ENCODE measurements around the gene MEGF6.

Gene MEGF6

DNA sequence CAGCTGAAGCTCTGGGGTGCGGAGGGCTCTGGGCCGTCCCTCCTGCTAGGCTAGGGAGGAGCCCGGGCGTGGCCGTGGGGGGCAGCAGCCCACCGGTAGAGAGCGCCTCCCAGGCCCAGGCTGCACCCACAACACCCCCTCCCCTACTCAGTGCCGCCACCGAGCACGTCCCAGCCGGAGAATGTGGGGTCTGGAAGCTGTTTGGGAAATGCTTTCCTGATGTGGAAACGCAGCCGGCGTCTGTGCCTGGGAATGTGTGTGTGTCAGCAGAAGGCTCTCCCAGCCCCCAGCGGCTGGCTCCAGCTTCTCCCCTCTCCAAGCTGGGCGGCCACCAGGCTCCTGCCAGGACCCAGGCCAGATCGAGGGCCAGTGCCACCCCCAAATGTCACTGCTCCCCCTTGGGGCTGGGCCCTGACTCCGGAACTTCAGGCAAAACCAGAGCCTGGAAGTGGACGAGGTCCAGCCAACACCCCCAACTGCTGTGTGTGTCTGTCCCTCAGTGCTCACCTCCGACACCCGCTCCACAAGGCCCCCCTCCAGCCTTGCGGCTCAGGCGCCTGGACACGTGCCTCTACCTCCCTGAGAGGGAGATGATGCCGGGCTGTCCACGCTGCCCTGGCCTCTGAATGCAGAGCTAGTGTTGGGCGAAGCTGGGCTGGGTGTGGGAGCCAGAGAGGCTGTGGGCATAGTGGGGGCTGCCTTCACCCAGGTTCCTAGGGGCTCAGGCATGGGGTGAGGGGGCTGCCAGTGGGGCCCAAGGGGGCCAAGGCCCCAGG lies 74.7 kb downstream of the MEGF6 start:
- DNase-seq (ENCODE audit: low spot score) = no peak

GRCh38 chr1:3535732-3536131 lies 75.6 kb downstream of the MEGF6 start:
- DNase-seq (ENCODE audit: low spot score) = no peak

- no peak for DNase-seq (ENCODE audit: low spot score)
These were observed 76.3 kb downstream of the MEGF6 start for GRCh38 chr1:3534803-3535637.

DNA sequence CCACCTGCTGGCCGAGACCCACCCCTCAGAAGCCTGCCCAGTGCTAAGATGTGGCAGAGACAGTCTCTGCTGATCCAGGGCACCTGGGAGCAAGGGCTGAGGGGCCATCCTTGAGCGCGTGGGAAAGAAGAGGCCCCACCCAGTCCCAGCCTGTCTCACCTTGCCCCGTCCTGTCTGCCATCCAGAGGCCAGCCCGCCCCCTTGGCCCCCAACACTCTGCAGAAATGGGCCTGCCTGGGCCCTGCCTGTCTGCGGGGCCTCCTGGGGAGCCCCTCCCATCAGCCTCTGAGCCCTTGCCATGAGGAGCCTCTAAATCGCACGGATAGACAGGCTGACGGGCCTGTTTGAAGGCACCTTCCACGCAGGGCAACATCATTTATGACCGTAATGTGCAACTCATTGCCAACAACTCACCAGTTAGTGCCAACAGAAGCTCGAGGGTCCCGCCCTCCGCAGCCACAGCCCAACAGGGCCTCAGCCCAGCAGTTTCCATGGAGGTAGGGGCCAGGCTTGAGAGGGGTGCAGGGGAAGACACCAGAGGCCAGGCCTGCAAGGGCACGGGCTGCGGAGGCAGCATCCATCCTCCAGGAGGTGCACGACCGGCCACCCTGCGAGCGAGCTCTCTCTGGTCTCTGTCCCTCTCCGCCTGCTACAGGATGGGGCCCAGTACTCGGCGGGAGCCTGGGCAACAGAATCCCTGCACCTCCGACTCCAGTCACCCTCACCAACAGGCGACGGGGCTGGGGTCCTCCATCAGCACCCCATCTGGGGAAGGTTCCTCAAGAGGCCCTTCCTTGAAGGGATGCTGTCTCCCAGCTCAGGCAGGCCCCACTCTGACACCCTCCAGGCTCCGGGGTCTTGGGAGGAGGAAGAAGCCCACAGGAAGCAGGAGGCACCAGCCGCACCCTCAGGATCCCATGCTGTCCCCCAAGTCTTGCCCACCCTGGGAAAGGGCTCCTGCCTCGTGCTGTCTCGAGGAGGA lies 78.0 kb downstream of the MEGF6 start:
- peak; percentile 62 for DNase-seq (ENCODE audit: low spot score)

DNA sequence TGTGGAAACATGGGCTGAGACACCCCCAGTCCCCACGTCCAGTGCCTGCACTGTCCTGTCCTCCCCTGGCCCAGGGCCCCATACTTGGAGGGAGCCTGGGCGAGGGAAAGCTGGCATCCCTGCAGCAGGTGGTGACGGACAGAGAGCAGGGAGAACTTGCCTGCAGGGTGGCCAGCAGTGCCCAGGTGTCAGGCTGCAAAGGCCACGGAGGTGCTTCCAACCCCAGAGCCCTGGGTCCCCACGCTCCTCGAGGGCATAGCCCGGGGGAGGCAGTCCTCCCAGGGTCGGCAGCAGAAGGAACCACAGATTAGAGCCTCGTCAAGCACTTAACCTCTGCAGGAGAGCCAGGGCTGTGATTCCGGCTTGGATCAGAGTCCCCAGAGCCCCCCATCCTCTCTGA lies 79.4 kb downstream of the MEGF6 start:
- DNase-seq (ENCODE audit: low spot score) = no peak

DNA sequence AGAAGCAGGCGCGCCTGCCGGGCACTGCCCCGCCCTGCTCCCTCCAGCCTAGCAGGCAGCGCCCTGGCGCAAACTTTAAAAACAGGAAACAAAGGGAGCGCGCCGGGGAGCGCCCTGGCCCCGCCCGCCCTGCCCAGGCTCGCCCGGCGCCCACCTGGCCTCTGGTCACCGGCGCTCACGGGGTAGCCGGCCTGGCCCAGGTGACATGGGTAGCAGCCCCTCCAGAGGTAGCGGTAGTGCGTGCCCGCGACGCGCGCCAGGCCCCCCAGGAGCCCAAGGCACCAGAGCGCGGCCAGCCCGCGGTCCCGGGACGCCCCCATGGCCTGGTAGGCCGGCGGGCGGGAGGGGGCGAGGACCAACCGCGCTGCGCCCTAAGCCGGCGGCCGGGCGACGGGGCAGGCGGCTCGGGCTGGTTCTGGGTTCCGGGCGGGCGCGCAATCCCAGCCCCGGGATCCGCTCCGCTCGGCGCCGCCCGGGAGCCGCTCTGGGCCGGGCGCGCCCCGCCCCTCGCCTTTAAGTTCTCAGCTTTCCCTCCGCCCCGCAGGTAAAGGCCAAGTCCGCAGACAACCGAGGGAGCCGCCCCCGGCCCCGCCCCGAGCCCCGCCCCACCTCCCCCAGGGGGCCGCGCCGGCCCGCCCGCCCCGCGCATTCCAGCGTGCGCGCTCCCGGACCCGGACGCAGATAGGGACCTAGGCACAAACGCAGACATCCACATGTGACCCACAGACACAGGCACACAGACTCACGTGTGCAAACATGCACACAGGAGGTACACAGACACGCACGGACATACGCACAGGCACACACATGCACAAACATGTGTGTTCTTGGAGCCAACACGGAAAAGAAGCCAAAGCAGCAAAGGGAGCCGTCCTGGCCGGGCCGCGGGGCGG lies 80.1 kb downstream of the MEGF6 start:
- DNase-seq (ENCODE audit: low spot score) = peak; percentile 99

- peak; percentile 55 for DNase-seq (ENCODE audit: low spot score)
These were observed 81.0 kb downstream of the MEGF6 start for GRCh38 chr1:3530086-3530925.

GRCh38 chr1:3529099-3529729 lies 82.1 kb downstream of the MEGF6 start:
- no peak for DNase-seq (ENCODE audit: low spot score)

- no peak for DNase-seq (ENCODE audit: low spot score)
These were observed 83.5 kb downstream of the MEGF6 start for GRCh38 chr1:3527774-3528173.

GRCh38 chr1:3525551-3526482 lies 85.5 kb downstream of the MEGF6 start:
- DNase-seq (ENCODE audit: low spot score) = no peak

GRCh38 chr1:3524556-3525203 lies 86.6 kb downstream of the MEGF6 start:
- DNase-seq (ENCODE audit: low spot score) = no peak

GRCh38 chr1:3523980-3524379 lies 87.3 kb downstream of the MEGF6 start:
- no peak for DNase-seq (ENCODE audit: low spot score)

DNA sequence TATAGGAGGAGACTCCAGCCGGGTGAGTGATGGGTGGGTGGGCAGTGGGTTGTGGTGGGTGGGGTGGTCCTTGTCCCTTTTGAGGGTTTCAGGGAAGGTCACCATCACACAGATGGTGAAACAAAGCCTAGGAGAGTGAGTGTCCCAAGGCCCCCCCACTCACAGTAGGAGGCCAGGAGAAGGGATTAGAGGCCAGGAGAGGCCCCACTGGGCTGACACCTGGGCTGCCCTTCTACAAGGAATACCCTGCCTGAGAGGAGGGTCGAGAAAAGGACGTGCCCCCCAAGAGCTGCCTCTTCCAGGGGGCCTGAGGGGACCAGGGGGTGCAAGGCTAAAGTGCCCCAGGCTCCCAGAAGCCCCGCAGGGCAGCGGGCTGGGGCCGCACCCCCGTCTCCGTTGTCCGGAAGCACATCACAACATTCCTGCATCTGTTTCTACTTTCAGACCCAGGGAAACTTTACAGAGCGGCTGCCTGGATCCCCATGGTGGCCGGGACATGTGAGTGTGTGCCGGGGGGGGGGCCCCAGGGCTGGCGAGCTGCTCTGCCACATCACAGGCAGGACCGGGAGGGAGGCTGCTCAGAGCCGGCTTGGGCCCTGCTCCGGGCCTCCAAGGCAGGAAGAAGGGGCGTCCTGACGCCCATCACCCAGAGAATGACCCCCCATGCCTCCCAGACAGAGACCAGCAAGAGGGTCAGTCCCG lies 88.6 kb downstream of the MEGF6 start:
- DNase-seq (ENCODE audit: low spot score) = no peak

GRCh38 chr1:3522112-3522511 lies 89.2 kb downstream of the MEGF6 start:
- no peak for DNase-seq (ENCODE audit: low spot score)

DNA sequence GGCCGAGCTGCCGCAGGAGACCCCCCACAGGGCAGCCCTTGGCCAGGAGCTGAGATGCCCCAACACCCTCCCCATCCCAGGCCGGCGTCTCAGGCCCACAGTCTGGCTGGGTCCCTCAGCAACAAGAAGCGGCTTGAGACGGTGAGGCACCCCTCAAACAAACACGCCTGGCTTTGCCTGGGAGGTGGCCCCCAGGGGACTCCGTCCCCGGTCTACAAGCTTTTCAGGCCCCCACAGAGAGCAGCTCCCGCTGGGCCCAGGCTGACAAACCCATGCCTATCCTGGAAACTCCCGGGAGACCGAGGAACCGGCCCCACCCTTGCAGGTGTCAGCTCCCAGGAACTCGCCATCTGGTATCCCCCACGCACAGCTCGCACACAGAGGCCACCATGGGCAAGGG lies 89.9 kb downstream of the MEGF6 start:
- no peak for DNase-seq (ENCODE audit: low spot score)

GRCh38 chr1:3520419-3521378 lies 90.6 kb downstream of the MEGF6 start:
- no peak for DNase-seq (ENCODE audit: low spot score)

Measured in HuH-7 (cell line).